B cell (primary cell): Measurements from ENCODE around the gene CASP9. TPM values are rescaled to one million over a fixed set of nuclear protein-coding genes. Genes with fewer than 3 reads are reported as not detected.
"Not testable (repeated sequence)": the region's sequence is repeated elsewhere in the genome, so short reads cannot be mapped to it uniquely, and the experiment has no call there.

Source experiments
- ATAC-seq: fragments of 200-7000 bp; cut with Tn5 transposase; one replicate; pipeline ENCODE4 v1.10.0; 2021; ENCODE audit warnings: low read depth, mild to moderate bottlenecking, moderate number of reproducible peaks, moderate library complexity
- CTCF ChIA-PET: fragments of 350-600 bp; sonication (Branson Sonifier 250); formaldehyde crosslinking; loops from one replicate; lab custom pipeline; 2021; ENCODE audit warnings: antibody characterized with exemption, inconsistent platforms; lab: Charles Lee
- POLR2A ChIA-PET: fragments of 350-600 bp; sonication (Branson Sonifier 250); formaldehyde crosslinking; loops from one replicate; lab custom pipeline; 2021; ENCODE audit warnings: antibody characterized with exemption; lab: Charles Lee
- DNase-seq: peaks from one replicate; pipeline ENCODE4 v3.0.0; 2013
- H2AFZ ChIP-seq: 2 replicates; pipeline ENCODE4 v1.6.1; 2012; ENCODE audit warnings: mild to moderate bottlenecking, low read depth, low read length; ENCODE audit not compliant: insufficient read depth, poor library complexity, severe bottlenecking
- H3K27ac ChIP-seq, 2 donors: 1 replicate in 1 of 2; 2 replicates in 1 of 2; pipeline ENCODE4 v1.5.1; 2012 to 2013; ENCODE audit warnings: low read length in 2 of 2, mild to moderate bottlenecking in 2 of 2, moderate library complexity in 1 of 2
- H3K27me3 ChIP-seq, 4 experiments: fragments of 200-600 bp in 1 of 4; sonication (generic) in 1 of 4; replicated peaks in 1 of 4; 1 replicate in 2 of 4; 2 replicates in 2 of 4; pipeline versions ENCODE4 v1.6.1 to v1.7.0; 2013 to 2016; ENCODE audit warnings: low read length in 3 of 4, mild to moderate bottlenecking in 2 of 4, mixed read lengths in 1 of 4, moderate library complexity in 1 of 4; ENCODE audit not compliant: insufficient read depth in 4 of 4, control insufficient read depth in 3 of 4; ENCODE audit errors: control extremely low read depth in 1 of 4
- H3K36me3 ChIP-seq, 2 experiments: replicated peaks in 1 of 2; 1 replicate in 1 of 2; 2 replicates in 1 of 2; pipeline versions ENCODE4 v1.6.1 to v1.7.1; 2013; ENCODE audit warnings: low read length in 1 of 2; ENCODE audit not compliant: insufficient read depth in 2 of 2, control insufficient read depth in 1 of 2; ENCODE audit errors: control extremely low read depth in 1 of 2, extremely low read depth in 1 of 2
- H3K4me1 ChIP-seq, 2 donors: fragments of 200-600 bp in 1 of 2; sonication (generic) in 1 of 2; 1 replicate in 1 of 2; 2 replicates in 1 of 2; pipeline versions ENCODE4 v1.5.1 to v1.6.1; 2013 to 2017; ENCODE audit warnings: low read length in 2 of 2; ENCODE audit not compliant: control insufficient read depth in 2 of 2, insufficient read depth in 2 of 2
- H3K4me2 ChIP-seq: replicated peaks from 2 replicates; pipeline ENCODE3; 2012; ENCODE audit warnings: mild to moderate bottlenecking, low read depth, low read length; ENCODE audit not compliant: poor library complexity, severe bottlenecking
- H3K4me3 ChIP-seq, 5 experiments: fragments of 200-600 bp in 1 of 5; sonication (generic) in 1 of 5; 1 replicate in 3 of 5; 2 replicates in 2 of 5; pipeline versions ENCODE4 v1.5.1 to v1.7.0; 2011 to 2016; ENCODE audit warnings: low read length in 4 of 5, mild to moderate bottlenecking in 4 of 5, low read depth in 2 of 5, control low read depth in 1 of 5, moderate library complexity in 1 of 5; ENCODE audit not compliant: insufficient read depth in 1 of 5; ENCODE audit errors: control extremely low read depth in 1 of 5, extremely low read depth in 1 of 5
- H3K79me2 ChIP-seq: fragments of 200-600 bp; sonication (generic); one replicate; pipeline ENCODE4 v1.6.0; 2016; ENCODE audit warnings: low read length; ENCODE audit not compliant: control insufficient read depth, insufficient read depth
- H3K9ac ChIP-seq: fragments of 200-600 bp; sonication (generic); 2 replicates; pipeline ENCODE4 v1.6.1; 2017; ENCODE audit warnings: mild to moderate bottlenecking, low read length, moderate library complexity
- H3K9me3 ChIP-seq, 3 donors: one replicate each; pipeline versions ENCODE4 v1.6.1 to v1.7.1; 2013; ENCODE audit warnings: low read length in 2 of 3; ENCODE audit not compliant: control insufficient read depth in 2 of 3, insufficient read depth in 1 of 3; ENCODE audit errors: control extremely low read depth in 1 of 3
- H4K20me1 ChIP-seq: 2 replicates; pipeline ENCODE4 v1.6.0; 2012; ENCODE audit warnings: mild to moderate bottlenecking, low read length; ENCODE audit not compliant: insufficient read depth, control insufficient read depth, poor library complexity, severe bottlenecking
- H3K27ac Mint-ChIP-seq: one replicate; pipeline ENCODE4 v1.8.0; 2021; ENCODE audit warnings: mixed read lengths
- H3K27me3 Mint-ChIP-seq: one replicate; pipeline ENCODE4 v1.8.0; 2021; ENCODE audit warnings: mixed read lengths
- H3K4me1 Mint-ChIP-seq: one replicate; pipeline ENCODE4 v1.8.0; 2021; ENCODE audit warnings: mixed read lengths
- H3K4me3 Mint-ChIP-seq: one replicate; pipeline ENCODE4 v1.8.0; 2021; ENCODE audit warnings: mixed read lengths
- H3K9me3 Mint-ChIP-seq: one replicate; pipeline ENCODE4 v1.8.0; 2022; ENCODE audit warnings: mixed read lengths; ENCODE audit not compliant: insufficient read depth
- CTCF ChIP-seq: fragments of 200-600 bp; IDR thresholded peaks from one replicate; pipeline ENCODE4 v1.8.0; 2022; ENCODE audit warnings: antibody characterized with exemption, mild to moderate bottlenecking
- EZH2 ChIP-seq: IDR thresholded peaks from 2 replicates; pipeline ENCODE4 v1.6.1; 2012; ENCODE audit warnings: borderline replicate concordance, low read depth, mild to moderate bottlenecking, moderate library complexity, low read length; ENCODE audit not compliant: insufficient read depth, poor library complexity, severe bottlenecking
- WGBS: methylation state at CpG from one replicate; pipeline ENCODE4 v1.1.5; 2013; ENCODE audit warnings: missing lambda C conversion rate; ENCODE audit not compliant: insufficient coverage; 5-methylcytosine and 5-hydroxymethylcytosine counted together
- intact Hi-C: fragments of 100-400 bp; cut with micrococcal nuclease; formaldehyde crosslinking; loops from one replicate; pipeline ENCODE4 v1.10.0; 2022
- polyA plus RNA-seq: library from polyadenylated mRNA; depleted of rRNA; stranded (reverse); fragments of >200 nt; gene quantifications from 2 replicates; pipeline ENCODE4 v1.2.3, GENCODE V29; 2012
- total RNA-seq, 2 donors: library from RNA; stranded (reverse); fragments of 120-200 nt in 1 of 2; gene quantifications; 1 replicate in 1 of 2; 2 replicates in 1 of 2; pipeline versions ENCODE4 v1.2.3 to v1.2.4, GENCODE V29; 2013 to 2022

Gene CASP9
- total and polyA plus RNA-seq, 2 donors (not counting 1 experiment from before 2014, with no cell fraction given): 16.8 to 22.9 TPM

- WGBS: 89% methylated on average over 12 of the region's 13 CpGs
- intact Hi-C loops: no loop called here
- no peaks in the 10 kb centered on the region for H3K9me3 ChIP-seq
- H3K79me2 ChIP-seq: no peaks in the 10 kb centered on the region
- no peaks in the 10 kb centered on the region for H3K27me3 Mint-ChIP-seq
- no peak overlapping the region for H2AFZ ChIP-seq
- no peak overlapping the region for H3K9ac ChIP-seq
- CTCF ChIA-PET: no interaction called here
- H3K4me1 ChIP-seq: no peaks in the 10 kb centered on the region
- DNase-seq (no peak), ATAC-seq (no peak)
- H3K27ac Mint-ChIP-seq: no peak overlapping the region
- no peak overlapping the region for H3K27ac ChIP-seq
- TF ChIP-seq EZH2 (no peak), CTCF (no peak)
- no peaks in the 10 kb centered on the region for H3K27me3 ChIP-seq
- H4K20me1 ChIP-seq: no peaks in the 10 kb centered on the region
- POLR2A ChIA-PET: no interaction called here
- H3K4me1 Mint-ChIP-seq: no peaks in the 10 kb centered on the region
- peaks cover 4 to 32% of the 10 kb centered on the region in 2 experiments for H3K36me3 ChIP-seq
- H3K4me3 Mint-ChIP-seq: no peak overlapping the region
- no peak overlapping the region for H3K4me3 ChIP-seq
- H3K9me3 Mint-ChIP-seq: no peaks in the 10 kb centered on the region
- no peak overlapping the region for H3K4me2 ChIP-seq
Measured at GRCh38 chr1:15489052-15489736, 34.8 kb downstream of the CASP9 start.

- TF ChIP-seq CTCF: no peak
- H3K4me2 ChIP-seq: no peak overlapping the region
- H3K4me1 ChIP-seq: no peaks in the 10 kb centered on the region
- ATAC-seq: no peak
- no peak overlapping the region for H3K9ac ChIP-seq
- Mint-ChIP-seq H3K27ac (no peak overlapping the region), H3K9me3 (no peaks in the 10 kb centered on the region), H3K27me3 (no peaks in the 10 kb centered on the region), H3K4me3 (no peak overlapping the region), H3K4me1 (no peaks in the 10 kb centered on the region)
- ChIA-PET CTCF (no interaction called here), POLR2A (no interaction called here)
- no peak overlapping the region for H3K4me3 ChIP-seq
- DNase-seq: no peak
- H3K27me3 ChIP-seq: no peaks in the 10 kb centered on the region
- peaks cover 4 to 24% of the 10 kb centered on the region in 2 experiments for H3K36me3 ChIP-seq
- 100% methylated on average over 2 of the region's 3 CpGs for WGBS
- no peak overlapping the region for H2AFZ ChIP-seq
- no peak overlapping the region for H3K27ac ChIP-seq
- intact Hi-C loops: no loop called here
- no peaks in the 10 kb centered on the region for H3K9me3 ChIP-seq
- no peaks in the 10 kb centered on the region for H4K20me1 ChIP-seq
- H3K79me2 ChIP-seq: no peaks in the 10 kb centered on the region
Measured at GRCh38 chr1:15488371-15488770, 35.6 kb downstream of the CASP9 start.

- H3K4me2 ChIP-seq, ATAC-seq: not testable (repeated sequence)
Measured at GRCh38 chr1:15486844-15487610, 37.0 kb downstream of the CASP9 start.

More at GRCh38 chr1:15486844-15487610, 37.0 kb downstream of the CASP9 start:
- peaks cover 2 to 12% of the 10 kb centered on the region in 2 experiments for H3K36me3 ChIP-seq
- H3K27ac Mint-ChIP-seq, H3K79me2 ChIP-seq, H3K27me3 Mint-ChIP-seq, CTCF ChIA-PET, H3K4me3 ChIP-seq, intact Hi-C loops, DNase-seq, POLR2A ChIA-PET, H3K4me1 Mint-ChIP-seq, H3K27ac ChIP-seq, H3K27me3 ChIP-seq, H3K4me3 Mint-ChIP-seq, H3K9me3 ChIP-seq, H3K4me1 ChIP-seq, H2AFZ ChIP-seq, H4K20me1 ChIP-seq, H3K9me3 Mint-ChIP-seq, H3K9ac ChIP-seq: not testable (repeated sequence)
- 94% methylated on average over 14 of the region's 17 CpGs for WGBS
